DMS153 treated with DMSO at 0.1 percent for 48 hours (cell line): ENCODE results near the gene SYT15.

Experiments
- DNase-seq: peaks from one replicate; lab custom pipeline; 2025; ENCODE audit not compliant: unreplicated experiment; lab: John Stamatoyannopoulos, UW

The SYT15 gene

GRCh38 chr10:46544989-46545791, 33.7 kb upstream of the SYT15 start:
- DNase-seq, result no peak

- DNase-seq, result no peak
Observed at GRCh38 chr10:46545861-46546590, 32.9 kb upstream of the SYT15 start.

- DNase-seq, result no peak
Observed at GRCh38 chr10:46546591-46547540, 32.1 kb upstream of the SYT15 start.

GRCh38 chr10:46547541-46548497, 31.1 kb upstream of the SYT15 start:
- DNase-seq, result no peak

- no peak for DNase-seq
Observed at GRCh38 chr10:46548498-46549090, 30.3 kb upstream of the SYT15 start.

GRCh38 chr10:46549171-46550075, 29.5 kb upstream of the SYT15 start:
- no peak for DNase-seq

GRCh38 chr10:46550076-46550790, 28.7 kb upstream of the SYT15 start:
- DNase-seq, result no peak

GRCh38 chr10:46550795-46551700, 27.9 kb upstream of the SYT15 start:
- no peak for DNase-seq

GRCh38 chr10:46551701-46552525, 27.0 kb upstream of the SYT15 start:
- DNase-seq, result no peak

GRCh38 chr10:46552526-46553237, 26.2 kb upstream of the SYT15 start:
- no peak for DNase-seq

GRCh38 chr10:46553238-46554049, 25.5 kb upstream of the SYT15 start:
- DNase-seq, result no peak

- no peak for DNase-seq
Observed at GRCh38 chr10:46554166-46554781, 24.7 kb upstream of the SYT15 start.

- no peak for DNase-seq
Observed at GRCh38 chr10:46555366-46555712, 23.6 kb upstream of the SYT15 start.

GRCh38 chr10:46555713-46556514, 23.0 kb upstream of the SYT15 start:
- no peak for DNase-seq
